H1 (cell line): ENCODE results near the gene SPACDR. TPM values are rescaled to one million over a fixed set of nuclear protein-coding genes. Genes with fewer than 3 reads are reported as not detected.

Experiments used
- CTCF ChIA-PET: fragments of 300-600 bp; sonication (Branson Sonifier 250); formaldehyde crosslinking; loops from one replicate; lab custom pipeline; 2021; ENCODE audit not compliant: partially characterized antibody; lab: Charles Lee
- POLR2A ChIA-PET: fragments of 300-600 bp; sonication (Branson Sonifier 250); formaldehyde crosslinking; loops from one replicate; lab custom pipeline; 2021; ENCODE audit warnings: inconsistent platforms; ENCODE audit not compliant: partially characterized antibody; lab: Charles Lee
- DNase-seq, 2 experiments: peaks; one replicate each; pipeline versions ENCODE4 v3.0.0 to v3.0.0-alpha.2; 2010 to 2022; ENCODE audit warnings: low spot score in 2 of 2, low read depth in 1 of 2, mixed read lengths in 1 of 2
- FAIRE-seq: peaks from 2 replicates; lab custom pipeline; 2011; peaks lifted over from hg19 to GRCh38; lab: Jason Lieb, UNC
- H2AFZ ChIP-seq: 2 replicates; pipeline ENCODE4 v1.8.1; 2012; ENCODE audit warnings: low read length, inconsistent platforms
- H2AK5ac ChIP-seq: 2 replicates; pipeline ENCODE4 v1.6.1; 2013; ENCODE audit warnings: low read depth, low read length
- H2BK120ac ChIP-seq: replicated peaks from 2 replicates; pipeline ENCODE3; 2013; ENCODE audit warnings: low read depth, low read length, inconsistent platforms
- H2BK12ac ChIP-seq: 2 replicates; pipeline ENCODE4 v1.6.1; 2013; ENCODE audit warnings: low read depth, low read length
- H2BK15ac ChIP-seq: 2 replicates; pipeline ENCODE4 v1.6.1; 2013; ENCODE audit warnings: low read length
- H2BK20ac ChIP-seq: 2 replicates; pipeline ENCODE4 v1.6.1; 2013; ENCODE audit warnings: low read length
- H2BK5ac ChIP-seq: 2 replicates; pipeline ENCODE4 v1.6.1; 2013; ENCODE audit warnings: low read depth, low read length
- H3K14ac ChIP-seq: 2 replicates; pipeline ENCODE4 v1.6.1; 2013; ENCODE audit warnings: inconsistent platforms; ENCODE audit not compliant: insufficient read length
- H3K18ac ChIP-seq: 2 replicates; pipeline ENCODE4 v1.6.1; 2013; ENCODE audit warnings: low read length; ENCODE audit errors: extremely low read depth
- H3K23ac ChIP-seq: 2 replicates; pipeline ENCODE4 v1.6.1; 2013; ENCODE audit warnings: inconsistent platforms; ENCODE audit not compliant: insufficient read length
- H3K23me2 ChIP-seq: 2 replicates; pipeline ENCODE4 v1.6.1; 2013; ENCODE audit warnings: low read depth, low read length
- H3K27ac ChIP-seq: 2 replicates; pipeline ENCODE4 v1.6.1; 2011; ENCODE audit warnings: low read depth, low read length, inconsistent platforms
- H3K27me3 ChIP-seq, 4 experiments: replicated peaks in 1 of 4; 1 replicate in 1 of 4; 2 replicates in 3 of 4; pipeline versions ENCODE4 v1.6.1 to v1.8.1; 2011 to 2013; ENCODE audit warnings: low read length in 3 of 4, mild to moderate bottlenecking in 3 of 4, inconsistent platforms in 2 of 4, mixed read lengths in 2 of 4, moderate library complexity in 1 of 4; ENCODE audit not compliant: control insufficient read depth in 3 of 4, insufficient read depth in 3 of 4; ENCODE audit errors: extremely low read depth in 1 of 4
- H3K36me3 ChIP-seq, 4 experiments: 2 replicates each; pipeline versions ENCODE4 v1.6.1 to v1.8.1; 2011 to 2013; ENCODE audit warnings: mild to moderate bottlenecking in 4 of 4, low read length in 3 of 4, moderate library complexity in 2 of 4, control low read depth in 1 of 4, inconsistent platforms in 1 of 4; ENCODE audit not compliant: insufficient read depth in 4 of 4, control insufficient read depth in 2 of 4
- H3K4ac ChIP-seq: replicated peaks from 2 replicates; pipeline ENCODE3; 2013; ENCODE audit warnings: low read length, low read depth, mixed read lengths, inconsistent platforms; ENCODE audit not compliant: insufficient read length
- H3K4me1 ChIP-seq, 4 experiments: replicated peaks in 1 of 4; 1 replicate in 1 of 4; 2 replicates in 3 of 4; pipeline versions ENCODE4 v1.6.1 to v1.8.1; 2011 to 2013; ENCODE audit warnings: low read length in 3 of 4, inconsistent platforms in 2 of 4, mixed read lengths in 1 of 4; ENCODE audit not compliant: insufficient read depth in 4 of 4, control insufficient read depth in 3 of 4
- H3K4me2 ChIP-seq, 2 experiments: 2 replicates each; pipeline versions ENCODE4 v1.6.1 to v1.8.1; 2011 to 2013; ENCODE audit warnings: low read depth in 2 of 2, low read length in 2 of 2, control low read depth in 1 of 2, inconsistent platforms in 1 of 2, mild to moderate bottlenecking in 1 of 2; ENCODE audit not compliant: insufficient read depth in 1 of 2
- H3K4me3 ChIP-seq, 4 experiments: fragments of 200-600, 300-600 bp in 1 of 4; sonication (generic), shearing (Covaris generic), sonication (Bioruptor Twin) in 1 of 4; 2 replicates each; pipeline versions ENCODE4 v1.5.1 to v1.8.1; 2011 to 2016; ENCODE audit warnings: low read length in 4 of 4, low read depth in 3 of 4, control low read depth in 2 of 4, inconsistent platforms in 2 of 4, mild to moderate bottlenecking in 2 of 4, mixed read lengths in 1 of 4, moderate library complexity in 1 of 4; ENCODE audit not compliant: insufficient read depth in 2 of 4; ENCODE audit errors: extremely low read depth in 1 of 4
- H3K56ac ChIP-seq: replicated peaks from 2 replicates; pipeline ENCODE3; 2013; ENCODE audit warnings: low read depth, mild to moderate bottlenecking, mixed read lengths, low read length, inconsistent platforms; ENCODE audit not compliant: insufficient read length
- H3K79me1 ChIP-seq: 2 replicates; pipeline ENCODE4 v1.6.1; 2013; ENCODE audit warnings: low read depth, low read length, control low read depth
- H3K79me2 ChIP-seq, 2 experiments: 2 replicates each; pipeline versions ENCODE4 v1.6.1 to v1.8.1; 2012 to 2013; ENCODE audit warnings: low read length in 2 of 2, mild to moderate bottlenecking in 2 of 2, inconsistent platforms in 1 of 2; ENCODE audit not compliant: insufficient read depth in 2 of 2, control insufficient read depth in 1 of 2
- H3K9ac ChIP-seq, 4 experiments: replicated peaks in 1 of 4; 1 replicate in 1 of 4; 2 replicates in 3 of 4; pipeline versions ENCODE4 v1.6.1 to v1.8.1; 2011 to 2013; ENCODE audit warnings: low read depth in 3 of 4, low read length in 3 of 4, control low read depth in 2 of 4, mild to moderate bottlenecking in 2 of 4, moderate library complexity in 2 of 4, inconsistent platforms in 1 of 4; ENCODE audit errors: extremely low read depth in 1 of 4
- H3K9me3 ChIP-seq, 2 experiments: 2 replicates each; pipeline versions ENCODE4 v1.6.1 to v1.8.1; 2012 to 2013; ENCODE audit warnings: mild to moderate bottlenecking in 2 of 2, moderate library complexity in 2 of 2, control low read depth in 1 of 2, inconsistent platforms in 1 of 2, low read depth in 1 of 2, low read length in 1 of 2, mixed read lengths in 1 of 2; ENCODE audit not compliant: insufficient read depth in 2 of 2
- H4K20me1 ChIP-seq, 2 experiments: replicated peaks in 1 of 2; 2 replicates each; pipeline versions ENCODE3 to v1.8.1; 2011 to 2013; ENCODE audit warnings: inconsistent platforms in 2 of 2, low read length in 2 of 2, mild to moderate bottlenecking in 1 of 2; ENCODE audit not compliant: insufficient read depth in 2 of 2, control insufficient read depth in 1 of 2
- H4K5ac ChIP-seq: 2 replicates; pipeline ENCODE4 v1.6.1; 2013; ENCODE audit warnings: low read length, low read depth, mixed read lengths, inconsistent platforms; ENCODE audit not compliant: insufficient read length
- H4K8ac ChIP-seq: 2 replicates; pipeline ENCODE4 v1.8.0; 2013; ENCODE audit warnings: mild to moderate bottlenecking, moderate library complexity, low read length, inconsistent platforms; ENCODE audit not compliant: insufficient read depth; ENCODE audit errors: extremely low read depth
- H4K91ac ChIP-seq: replicated peaks from 2 replicates; pipeline ENCODE3; 2013; ENCODE audit warnings: low read length, mixed read lengths, inconsistent platforms; ENCODE audit not compliant: insufficient read length
- CBX8 ChIP-seq: fragments of 300-800, 300-1000 bp; sonication (generic); IDR thresholded peaks from 2 replicates; pipeline ENCODE4 v1.7.1; 2016; ENCODE audit warnings: low read depth, low read length, borderline replicate concordance
- CEBPB ChIP-seq: IDR thresholded peaks from 2 replicates; pipeline ENCODE4 v1.6.1; 2012; ENCODE audit warnings: low read depth, low read length
- CREB1 ChIP-seq: IDR thresholded peaks from 2 replicates; pipeline ENCODE4 v1.6.1; 2012; ENCODE audit warnings: inconsistent platforms
- EP300 ChIP-seq, 2 experiments: IDR thresholded peaks; 1 replicate in 1 of 2; 2 replicates in 1 of 2; pipeline ENCODE4 v1.6.1; 2011 to 2012; ENCODE audit warnings: low read depth in 2 of 2, low read length in 2 of 2, mild to moderate bottlenecking in 2 of 2, borderline replicate concordance in 1 of 2, inconsistent platforms in 1 of 2, moderate library complexity in 1 of 2
- EZH2 ChIP-seq: fragments of 200-600 bp; sonication (generic); IDR thresholded peaks from 2 replicates; pipeline ENCODE4 v1.7.1; 2012; ENCODE audit warnings: low read depth, mild to moderate bottlenecking, moderate library complexity, low read length, inconsistent platforms; ENCODE audit not compliant: severe bottlenecking
- HDAC6 ChIP-seq: IDR thresholded peaks from one replicate; pipeline ENCODE4 v1.7.1; 2012; ENCODE audit warnings: low read depth, mild to moderate bottlenecking, inconsistent platforms, low read length, moderate library complexity
- KDM1A ChIP-seq: fragments of 200-600, 300-600 bp; sonication (generic); IDR thresholded peaks from 2 replicates; pipeline ENCODE4 v1.7.1; 2016; ENCODE audit warnings: mild to moderate bottlenecking, low read length, borderline replicate concordance
- NANOG ChIP-seq: IDR thresholded peaks from 2 replicates; pipeline ENCODE4 v1.6.1; 2011; ENCODE audit warnings: low read length, low read depth, mild to moderate bottlenecking, inconsistent platforms; ENCODE audit not compliant: insufficient read depth, poor library complexity, severe bottlenecking
- NRF1 ChIP-seq: IDR thresholded peaks from 2 replicates; pipeline ENCODE4 v1.6.1; 2011; ENCODE audit warnings: mild to moderate bottlenecking, low read depth, low read length, improper control_type of control experiment
- RXRA ChIP-seq: IDR thresholded peaks from 2 replicates; pipeline ENCODE4 v1.6.1; 2011; ENCODE audit warnings: low read depth, mild to moderate bottlenecking, low read length, moderate library complexity; ENCODE audit not compliant: insufficient read depth
- TBP ChIP-seq: IDR thresholded peaks from 2 replicates; pipeline ENCODE4 v1.6.1; 2011; ENCODE audit warnings: low read depth, low read length, improper control_type of control experiment
- TEAD4 ChIP-seq: IDR thresholded peaks from 2 replicates; pipeline ENCODE4 v1.6.1; 2012; ENCODE audit warnings: low read depth, low read length, inconsistent platforms, mixed read lengths
- WGBS, 2 experiments: shearing (Covaris generic) in 1 of 2; methylation state at CpG; one replicate each; pipeline versions ENCODE4 v1.1.6 to v1.1.7; 2013 to 2015; ENCODE audit warnings: low lambda C conversion rate in 2 of 2, mixed read lengths in 2 of 2, inconsistent platforms in 1 of 2, low coverage in 1 of 2, missing lambda C conversion rate in 1 of 2; ENCODE audit not compliant: insufficient replicate concordance in 2 of 2, insufficient coverage in 1 of 2, insufficient read length in 1 of 2; ENCODE audit errors: extremely low coverage in 1 of 2, missing lambda C conversion rate in 1 of 2; 5-methylcytosine and 5-hydroxymethylcytosine counted together
- polyA plus RNA-seq, 7 experiments: library from polyadenylated mRNA; depleted of rRNA in 3 of 7; stranded (reverse) in 5 of 7; unstranded in 2 of 7; fragments of >200 nt in 5 of 7; fragments of 200-250 nt in 2 of 7; gene quantifications; 1 replicate in 5 of 7; 2 replicates in 1 of 7; 4 replicates in 1 of 7; pipeline versions ENCODE4 v1.2.1 to v1.2.3, GENCODE V29; 2011 to 2013; ENCODE audit warnings: missing spikeins in 2 of 7, mixed read lengths in 2 of 7
- total RNA-seq: library from RNA; stranded (reverse); fragmentation: NEBNext Ultra II Directional; extraction: Animal tissue kit (Norgen Biotek cat#: 25700); gene quantifications from 2 replicates; pipeline ENCODE4 v1.2.1, GENCODE V29; 2021

The SPACDR gene
- total and polyA plus RNA-seq, 2 of the 8 experiments (the other 6 are each of a cell fraction or from before 2014, with no cell fraction given), result 0.26 TPM; not detected in 1

DNA sequence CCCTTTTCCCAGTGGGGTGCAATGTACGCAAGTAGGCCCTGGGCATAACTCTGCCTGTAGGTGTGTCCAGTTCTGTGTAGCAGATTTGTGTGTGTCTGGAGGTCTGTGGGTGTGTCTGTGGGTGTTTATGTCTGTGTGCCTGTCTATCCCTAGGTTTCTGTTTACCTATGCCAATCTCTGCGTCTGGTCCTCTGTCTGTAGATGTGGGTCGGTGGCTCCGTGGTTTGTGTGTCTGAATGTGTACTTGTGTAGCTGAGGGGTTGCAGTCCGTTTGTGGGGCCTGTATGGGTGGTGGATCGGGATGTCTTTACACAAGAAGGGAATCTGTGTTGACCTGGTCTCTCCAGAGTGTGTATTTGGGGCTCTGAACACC lies 20.6 kb upstream of the SPACDR start:
- no peak for FAIRE-seq
- Histone ChIP-seq H2BK20ac (0 out of 2 replicates have a peak overlapping the region, but pooled peaks have one; percentile 6), H3K4me2 (peak overlapping the region; percentile 82 to 84), H3K27me3 (no peaks in the 10 kb centered on the region), H4K8ac (no peak overlapping the region), H3K27ac (no peak overlapping the region), H4K5ac (no peak overlapping the region), H2BK120ac (no peak overlapping the region), H3K4me3 (peak overlapping the region; percentile 68 to 80 (median 72); a peak in 7 of 8 replicates), H3K79me2 (no peaks in the 10 kb centered on the region; a peak in 1 of 4 replicates), H3K79me1 (no peaks in the 10 kb centered on the region), H3K9me3 (no peaks in the 10 kb centered on the region), H2BK12ac (no peak overlapping the region; the same call in 1 of the 2 replicates), H3K23me2 (peaks cover 8% of the 10 kb centered on the region; the same call in 1 of the 2 replicates), H4K91ac (peak overlapping the region; percentile 39), H3K4me1 (peaks cover 0 to 15% (median 9%) of the 10 kb centered on the region in 4 experiments; a peak in 6 of 7 replicates), H3K36me3 (peaks cover 0 to 9% (median 0%) of the 10 kb centered on the region in 4 experiments; a peak in 2 of 8 replicates), H2AK5ac (no peak overlapping the region), H3K18ac (no peak overlapping the region; the same call in 1 of the 2 replicates), H4K20me1 (peaks cover 0 to 3% of the 10 kb centered on the region in 2 experiments), H3K14ac (no peak overlapping the region), H2BK5ac (no peak overlapping the region), H3K56ac (no peak overlapping the region), H3K4ac (no peak overlapping the region), H3K23ac (no peak overlapping the region), H2AFZ (no peak overlapping the region), H2BK15ac (no peak overlapping the region), H3K9ac (no peak overlapping the region)
- POLR2A ChIA-PET, result interaction anchor here (0.8 kb wide), 1 partner anchor 56 kb away, joined by 4 read pairs; the partner anchor contains the start of gene ZCWPW1
- no peak for DNase-seq
- WGBS, 2 experiments, result 87% methylated on average over 6 of the region's 6 CpGs; no CpG with 5 or more reads in 1 of the 2 experiments
- CTCF ChIA-PET, result interaction anchor here (0.8 to 1.4 kb wide), 8 partner anchors 9 to 101 kb away, joined by 3 to 6 read pairs (median 3); no protein-coding TSS in a partner anchor
- no peak for TF ChIP-seq EZH2
- no peak for TF ChIP-seq KDM1A
- TF ChIP-seq HDAC6, result no peak
- no peak for TF ChIP-seq TEAD4
- TF ChIP-seq NRF1, result no peak
- no peak for TF ChIP-seq EP300 (IDR thresholded peaks at IDR 0.05; ENCODE audit: borderline replicate concordance in 1 of 2, low read depth in 2 of 2, low read length in 2 of 2)
- TF ChIP-seq RXRA, result no peak
- TF ChIP-seq CBX8, result no peak
- TF ChIP-seq CEBPB, result no peak
- TF ChIP-seq CREB1, result no peak
- TF ChIP-seq TBP, result no peak
- no peak for TF ChIP-seq NANOG
